OCI-LY7 (cell line): ENCODE measurements around the gene GATA5.

Experiments
- CTCF ChIP-seq: fragments of 200-600 bp; sonication (generic); conservative IDR thresholded peaks from 2 replicates; pipeline ENCODE4 v1.5.1; 2014; ENCODE audit warnings: mild to moderate bottlenecking, antibody characterized with exemption, low read length, moderate library complexity, mixed read lengths
- EZH2phosphoT487 ChIP-seq: fragments of 200-600 bp; sonication (generic); IDR thresholded peaks from 2 replicates; pipeline ENCODE4 v1.6.1; 2018; ENCODE audit warnings: low read depth, borderline replicate concordance, mild to moderate bottlenecking, mixed run types, antibody characterized with exemption, low read length, moderate library complexity, mixed read lengths

DNA sequence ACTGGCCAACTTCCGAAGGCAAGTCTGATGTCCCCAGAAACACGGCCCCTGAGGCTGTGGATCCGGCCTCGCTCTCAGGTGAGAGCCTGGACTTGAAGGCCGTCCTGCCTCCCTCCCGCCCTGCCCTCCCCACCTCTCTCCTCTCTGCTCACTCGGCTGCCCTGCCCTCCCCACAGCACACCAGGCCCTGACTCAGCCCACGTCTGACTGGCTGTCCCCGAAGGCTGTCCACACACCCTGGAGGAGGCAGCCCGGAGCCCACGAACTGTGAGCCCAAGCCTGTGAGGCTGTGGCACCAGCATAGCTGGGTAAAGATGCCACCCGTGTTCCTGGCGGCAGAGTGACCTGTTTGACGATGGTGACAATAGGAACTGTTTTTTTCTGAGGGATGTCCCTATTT is 16.3 kb downstream of the GATA5 start:
- TF ChIP-seq CTCF (no peak), EZH2phosphoT487 (no peak)
